Midbrain (tissue), 1 donor: ENCODE data around the gene ARL5C.
"Not testable (repeated sequence)": the region's sequence is repeated elsewhere in the genome, so short reads cannot be mapped to it uniquely, and the experiment has no call there.

ENCODE experiments used
- DNase-seq: peaks from one replicate; lab custom pipeline; 2025; lab: John Stamatoyannopoulos, UW

ARL5C gene

GRCh38 chr17:39194089-39194984 lies 28.4 kb upstream of the ARL5C start:
- peak; percentile 52 for DNase-seq

GRCh38 chr17:39193346-39193745 lies 27.4 kb upstream of the ARL5C start:
- no peak for DNase-seq

GRCh38 chr17:39192901-39193300 lies 26.9 kb upstream of the ARL5C start:
- DNase-seq: no peak

GRCh38 chr17:39191750-39192510 lies 26.0 kb upstream of the ARL5C start:
- no peak for DNase-seq

GRCh38 chr17:39187152-39187830 lies 21.3 kb upstream of the ARL5C start:
- DNase-seq: no peak

- no peak for DNase-seq
Observed at GRCh38 chr17:39186481-39187002, 20.6 kb upstream of the ARL5C start.

- no peak for DNase-seq
Observed at GRCh38 chr17:39183720-39184119, 17.8 kb upstream of the ARL5C start.

GRCh38 chr17:39183045-39183444 lies 17.1 kb upstream of the ARL5C start:
- no peak for DNase-seq

GRCh38 chr17:39181303-39181702 lies 15.3 kb upstream of the ARL5C start:
- DNase-seq: no peak

- DNase-seq: no peak
Observed at GRCh38 chr17:39178536-39178935, 12.6 kb upstream of the ARL5C start.

GRCh38 chr17:39177256-39177655 lies 11.3 kb upstream of the ARL5C start:
- no peak for DNase-seq

- no peak for DNase-seq
Observed at GRCh38 chr17:39175695-39176093, 9.7 kb upstream of the ARL5C start.

- DNase-seq: peak; percentile 67
Observed at GRCh38 chr17:39174920-39175694, 9.1 kb upstream of the ARL5C start.

- peak; percentile 11 for DNase-seq
Observed at GRCh38 chr17:39173526-39174274, 7.7 kb upstream of the ARL5C start.

- no peak for DNase-seq
Observed at GRCh38 chr17:39173080-39173479, 7.1 kb upstream of the ARL5C start.

- no peak for DNase-seq
Observed at GRCh38 chr17:39171933-39172332, 6.0 kb upstream of the ARL5C start.

GRCh38 chr17:39170558-39170957 lies 4.6 kb upstream of the ARL5C start:
- no peak for DNase-seq

GRCh38 chr17:39170109-39170508 lies 4.1 kb upstream of the ARL5C start:
- no peak for DNase-seq

GRCh38 chr17:39169518-39169917 lies 3.6 kb upstream of the ARL5C start:
- no peak for DNase-seq

- no peak for DNase-seq
Observed at GRCh38 chr17:39169101-39169500, 3.1 kb upstream of the ARL5C start.

- DNase-seq: not testable (repeated sequence)
Observed at GRCh38 chr17:39168503-39168902, 2.5 kb upstream of the ARL5C start.
